Cardiac muscle cell (in vitro differentiated cells and primary cell): ENCODE data around the gene CRACR2A. TPM values are rescaled to one million over a fixed set of nuclear protein-coding genes. Genes with fewer than 3 reads are reported as not detected.

ENCODE experiments used
- DNase-seq, 2 donors: peaks; one replicate each; pipeline versions ENCODE4 v3.0.0 to v3.0.0-alpha.2; 2010 to 2017; ENCODE audit warnings: low read depth in 1 of 2, low spot score in 1 of 2
- H3K27ac ChIP-seq: fragments of 200-600 bp; sonication (generic); 2 replicates; pipeline ENCODE4 v1.5.1; 2016
- H3K27me3 ChIP-seq: fragments of 200-600 bp; sonication (generic); 2 replicates; pipeline ENCODE4 v1.6.0; 2016; ENCODE audit warnings: control low read depth
- H3K36me3 ChIP-seq: fragments of 200-600 bp; sonication (generic); 2 replicates; pipeline ENCODE4 v1.5.1; 2016; ENCODE audit warnings: control low read depth
- H3K4me1 ChIP-seq: fragments of 200-600 bp; sonication (generic); 2 replicates; pipeline ENCODE4 v1.8.1; 2017; ENCODE audit warnings: low read depth, mild to moderate bottlenecking, mixed run types
- H3K4me3 ChIP-seq: fragments of 200-600 bp; sonication (generic); 2 replicates; pipeline ENCODE4 v1.5.1; 2016; ENCODE audit warnings: mild to moderate bottlenecking
- H3K9me3 ChIP-seq: fragments of 200-600 bp; sonication (generic); 2 replicates; pipeline ENCODE4 v1.5.1; 2017; ENCODE audit warnings: low read depth, mild to moderate bottlenecking, control low read depth
- CTCF ChIP-seq: IDR thresholded peaks from 2 replicates; pipeline ENCODE4 v1.5.1; 2012; ENCODE audit warnings: low read depth, mild to moderate bottlenecking, low read length
- polyA plus RNA-seq: library from polyadenylated mRNA; unstranded; fragments of >200 nt; fragmentation: Nextera tagmentation; extraction: Ambion mirVana; gene quantifications from 2 replicates; pipeline ENCODE4 v1.2.1, GENCODE V29; 2016
- total RNA-seq: library from RNA; depleted of rRNA; stranded (reverse); fragments of >200 nt; gene quantifications from 2 replicates; pipeline ENCODE4 v1.2.3, GENCODE V29; 2016

The CRACR2A gene
- total and polyA plus RNA-seq, 2 experiments from 2014 or later: 1.3 TPM; not detected in 1

- Histone ChIP-seq H3K4me3 (no peak overlapping the region), H3K36me3 (no peaks in the 10 kb centered on the region), H3K27ac (no peak overlapping the region), H3K4me1 (peaks cover 18% of the 10 kb centered on the region), H3K27me3 (no peaks in the 10 kb centered on the region), H3K9me3 (no peaks in the 10 kb centered on the region)
- TF ChIP-seq CTCF: no peak
- no peak for DNase-seq
Measured at GRCh38 chr12:3667485-3667884, 85.4 kb downstream of the CRACR2A start.

- no peak for DNase-seq
- Histone ChIP-seq H3K9me3 (no peaks in the 10 kb centered on the region), H3K4me3 (no peak overlapping the region), H3K27me3 (no peaks in the 10 kb centered on the region), H3K4me1 (peaks cover 12% of the 10 kb centered on the region), H3K36me3 (no peaks in the 10 kb centered on the region), H3K27ac (no peak overlapping the region)
- TF ChIP-seq CTCF: no peak
Measured at GRCh38 chr12:3666441-3666840, 86.5 kb downstream of the CRACR2A start.

- no peaks in the 10 kb centered on the region for H3K36me3 ChIP-seq
- TF ChIP-seq CTCF: no peak
- H3K4me3 ChIP-seq: no peak overlapping the region
- no peak overlapping the region for H3K27ac ChIP-seq
- H3K27me3 ChIP-seq: no peaks in the 10 kb centered on the region
- no peaks in the 10 kb centered on the region for H3K9me3 ChIP-seq
- peaks cover 12% of the 10 kb centered on the region for H3K4me1 ChIP-seq
- no peak for DNase-seq
Measured at GRCh38 chr12:3662521-3662921, 90.4 kb downstream of the CRACR2A start.

DNA sequence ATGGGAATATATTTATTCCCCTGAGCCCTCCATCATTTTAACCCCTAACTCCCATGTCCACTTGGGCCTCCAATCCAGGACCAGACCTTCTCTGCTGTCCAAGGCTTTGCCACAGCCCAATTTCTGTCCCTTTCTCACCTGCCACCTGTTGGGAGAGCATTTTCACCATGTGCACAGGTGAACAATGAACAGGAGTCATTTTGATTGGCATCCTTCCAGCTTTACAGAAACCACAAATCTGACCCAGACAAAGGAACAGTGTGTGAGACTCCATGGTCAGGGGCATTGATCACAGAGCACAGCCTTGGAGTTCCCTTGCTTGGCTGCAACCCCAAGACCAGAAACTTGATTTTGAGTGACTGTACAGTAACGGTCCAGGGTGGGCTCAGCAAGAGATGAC is 91.9 kb downstream of the CRACR2A start:
- Histone ChIP-seq H3K27ac (no peak overlapping the region), H3K4me3 (no peak overlapping the region), H3K36me3 (no peaks in the 10 kb centered on the region), H3K9me3 (no peaks in the 10 kb centered on the region), H3K4me1 (peaks cover 12% of the 10 kb centered on the region), H3K27me3 (no peaks in the 10 kb centered on the region)
- no peak for DNase-seq
- no peak for TF ChIP-seq CTCF

- Histone ChIP-seq H3K27ac (no peak overlapping the region), H3K4me1 (peaks cover 22% of the 10 kb centered on the region), H3K4me3 (no peak overlapping the region), H3K9me3 (no peaks in the 10 kb centered on the region), H3K27me3 (no peaks in the 10 kb centered on the region), H3K36me3 (no peaks in the 10 kb centered on the region)
- TF ChIP-seq CTCF: peak; percentile 69
- peak; percentile 57 to 71 for DNase-seq
Measured at GRCh38 chr12:3658327-3659163, 94.4 kb downstream of the CRACR2A start.
